ENCODE measurements around the gene PNPLA2.

Gene PNPLA2

GRCh38 chr11:786235-787083, 32.3 kb upstream of the PNPLA2 start:
- DNase-seq: peak; percentile 36

DNA sequence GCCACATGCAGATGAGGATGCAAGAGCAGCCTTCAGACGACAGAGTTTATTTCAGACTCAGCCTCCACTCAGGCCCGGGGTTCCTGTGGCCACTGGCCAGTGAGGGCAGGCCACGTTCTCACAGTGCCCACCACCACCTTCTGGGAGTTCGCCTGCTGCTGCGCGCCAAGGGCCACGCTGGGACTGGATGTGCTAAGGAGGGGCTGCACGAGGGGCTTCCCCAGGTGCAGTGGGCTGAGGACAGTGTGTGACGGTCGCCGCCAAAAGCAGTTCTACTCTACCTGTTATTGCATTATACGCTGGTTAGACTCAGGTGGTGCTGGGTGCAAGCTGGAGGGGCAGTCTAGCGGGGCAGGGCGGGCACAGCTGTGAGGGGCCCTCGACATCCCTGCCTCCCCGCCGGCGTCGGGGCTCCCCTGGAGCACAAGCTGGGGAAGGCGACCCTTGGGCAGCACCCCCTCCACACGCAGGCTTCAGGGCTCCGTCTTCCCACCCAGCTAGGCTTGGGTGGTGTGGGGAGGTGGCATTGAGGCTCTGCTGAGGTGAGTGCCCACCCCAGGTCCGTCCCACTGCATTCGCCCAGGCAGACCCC, 31.5 kb upstream of the PNPLA2 start:
- no peak for DNase-seq

- no peak for DNase-seq
Observed at GRCh38 chr11:788009-788640, 30.6 kb upstream of the PNPLA2 start.

- no peak for DNase-seq
Observed at GRCh38 chr11:788953-789940, 29.5 kb upstream of the PNPLA2 start.

DNA sequence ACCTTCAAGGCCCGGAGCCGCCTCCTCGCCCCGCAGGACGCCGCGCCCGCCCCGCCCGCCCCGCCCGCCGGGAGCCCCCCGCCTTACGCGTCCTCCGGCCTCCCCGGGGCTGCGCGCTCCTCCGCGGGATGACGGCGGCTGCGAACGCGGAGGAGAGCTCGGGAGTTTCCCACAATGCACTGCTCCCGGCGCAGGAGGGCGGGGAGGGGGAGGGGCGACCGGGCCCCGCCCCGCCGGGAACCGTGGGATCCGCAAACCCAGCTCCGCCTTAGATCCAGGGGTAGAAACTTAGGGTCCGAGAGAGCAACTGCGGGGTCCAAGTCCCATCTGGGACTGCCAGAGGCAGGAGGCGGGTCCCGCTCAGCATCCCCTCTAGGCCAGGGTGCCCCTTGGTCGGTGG, 28.8 kb upstream of the PNPLA2 start, which contains the start of gene CEND1:
CEND1 (minus strand) TSS at position 148 of the 400 bp plus-strand sequence. CDS start 1,514 bp downstream, outside the sequence.
- DNase-seq: no peak

GRCh38 chr11:790721-791564, 27.8 kb upstream of the PNPLA2 start:
- DNase-seq: no peak

DNA sequence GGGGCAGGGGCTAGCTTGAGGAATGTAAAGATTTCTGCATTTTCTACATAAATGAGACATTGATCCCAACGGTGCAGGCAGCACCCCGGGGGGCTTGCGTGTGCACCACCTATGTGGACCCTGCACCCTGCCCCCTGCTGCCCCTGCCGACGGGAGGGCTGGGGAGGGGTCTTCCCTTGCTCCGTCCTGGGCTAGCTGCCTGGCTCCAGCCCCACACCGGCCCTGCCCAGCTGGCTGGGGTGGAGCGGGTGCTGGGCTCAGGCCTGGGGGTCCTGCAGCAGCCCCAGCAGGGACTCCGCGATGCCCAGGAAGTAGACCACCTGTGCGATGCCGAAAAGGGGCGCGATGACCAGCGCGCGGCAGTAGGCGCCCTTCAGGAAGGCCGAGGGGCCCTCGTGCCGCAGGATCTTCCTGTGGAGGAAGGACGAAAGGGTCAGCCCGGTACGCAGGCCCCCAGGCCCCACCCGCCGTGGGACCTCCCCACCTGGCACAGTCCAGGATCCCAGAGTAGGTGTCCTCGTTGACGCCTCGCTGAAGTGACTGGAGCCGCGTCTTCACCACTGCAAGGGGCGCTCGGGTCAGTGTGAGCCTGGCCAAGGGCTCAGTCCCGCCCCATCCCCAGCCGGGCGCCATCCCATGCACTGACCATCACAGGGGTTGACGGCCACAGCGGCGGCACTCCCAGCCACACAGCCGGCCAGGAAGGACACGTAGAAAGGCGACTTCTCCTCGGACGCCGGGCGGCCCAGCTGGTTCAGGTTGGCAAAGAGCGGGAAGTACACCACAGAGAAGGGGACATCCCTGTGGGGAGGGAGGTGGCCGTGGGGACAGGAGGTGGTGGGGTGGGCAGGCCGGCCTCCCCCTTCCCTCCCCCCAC, 26.8 kb upstream of the PNPLA2 start:
- DNase-seq: no peak

DNA sequence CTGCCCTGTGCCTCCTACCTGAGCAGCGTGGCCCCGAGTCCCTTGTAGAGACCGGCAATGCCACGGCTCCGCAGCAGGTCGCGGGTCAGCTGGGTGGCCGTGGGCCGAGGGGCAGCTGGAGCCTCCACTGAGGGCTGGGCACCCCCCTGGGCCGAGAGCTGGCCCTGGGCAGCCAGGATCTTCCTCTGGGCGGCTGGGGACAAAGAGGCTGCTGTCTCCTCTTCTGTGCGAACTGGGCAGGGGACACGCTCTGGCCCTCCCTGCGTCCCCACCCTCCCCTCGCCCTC, 26.2 kb upstream of the PNPLA2 start:
- no peak for DNase-seq

DNA sequence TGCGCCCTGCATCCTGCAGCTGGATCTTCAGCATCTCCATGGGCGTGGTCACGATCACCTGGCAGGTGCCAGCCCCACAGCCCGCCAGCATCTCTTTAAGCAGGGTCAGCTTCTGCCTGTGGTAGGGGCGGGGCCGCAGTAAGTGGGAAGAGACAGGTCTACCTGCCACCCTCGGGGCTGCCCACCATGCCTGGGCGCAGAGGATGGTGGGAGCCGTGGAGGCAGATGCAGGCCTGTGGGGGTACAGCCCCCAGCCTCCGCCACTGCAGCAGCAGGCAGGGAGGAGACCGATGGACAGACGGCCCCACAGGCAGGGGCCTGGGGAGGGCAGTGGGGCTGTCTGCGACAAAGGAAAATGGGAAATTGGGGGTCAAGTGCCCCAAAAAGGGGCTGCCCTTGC, 25.8 kb upstream of the PNPLA2 start:
- DNase-seq: no peak

GRCh38 chr11:793556-793955, 25.2 kb upstream of the PNPLA2 start:
- peak; percentile 59 for DNase-seq

GRCh38 chr11:794013-794765, 24.5 kb upstream of the PNPLA2 start:
- no peak for DNase-seq

GRCh38 chr11:794766-795633, 23.7 kb upstream of the PNPLA2 start:
- no peak for DNase-seq

GRCh38 chr11:795634-796564, 22.8 kb upstream of the PNPLA2 start:
- no peak for DNase-seq

DNA sequence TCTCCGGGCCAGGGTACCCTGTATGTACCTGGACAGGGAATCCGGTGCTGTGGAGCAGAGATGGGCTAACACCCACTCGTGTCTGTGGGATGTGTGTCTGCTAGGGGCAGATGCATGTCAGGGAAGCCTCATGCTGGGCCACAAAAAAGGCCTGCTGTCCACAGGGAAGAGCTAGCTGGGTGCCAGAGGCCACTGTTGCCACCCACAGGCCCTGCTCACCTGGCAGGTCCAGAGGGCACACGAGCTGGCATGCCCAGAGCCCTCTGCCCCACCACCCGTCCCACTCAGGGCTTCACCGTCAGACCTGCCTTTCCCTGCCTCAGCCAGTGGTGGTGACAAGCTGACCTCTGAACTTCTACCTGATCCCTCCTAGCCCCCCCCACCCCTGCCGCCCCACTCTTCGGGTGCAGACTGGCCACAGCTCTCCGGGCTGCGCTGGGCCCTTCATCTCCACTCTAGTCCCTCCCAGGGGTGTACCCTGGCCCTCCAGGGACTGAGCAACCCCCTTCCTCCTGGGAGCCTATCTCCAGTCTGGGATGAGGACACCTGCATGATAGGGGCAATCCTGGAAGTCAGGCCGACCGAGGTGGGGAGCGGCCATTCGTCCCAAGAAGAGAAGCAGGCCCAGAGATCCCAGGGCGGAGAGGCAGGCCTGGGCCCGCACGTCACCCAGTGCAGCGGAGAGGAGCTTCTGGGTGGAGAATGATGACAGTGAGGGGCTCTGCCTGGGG, 22.0 kb upstream of the PNPLA2 start:
- DNase-seq: no peak

GRCh38 chr11:797296-798092, 21.2 kb upstream of the PNPLA2 start:
- peak; percentile 27 for DNase-seq

DNA sequence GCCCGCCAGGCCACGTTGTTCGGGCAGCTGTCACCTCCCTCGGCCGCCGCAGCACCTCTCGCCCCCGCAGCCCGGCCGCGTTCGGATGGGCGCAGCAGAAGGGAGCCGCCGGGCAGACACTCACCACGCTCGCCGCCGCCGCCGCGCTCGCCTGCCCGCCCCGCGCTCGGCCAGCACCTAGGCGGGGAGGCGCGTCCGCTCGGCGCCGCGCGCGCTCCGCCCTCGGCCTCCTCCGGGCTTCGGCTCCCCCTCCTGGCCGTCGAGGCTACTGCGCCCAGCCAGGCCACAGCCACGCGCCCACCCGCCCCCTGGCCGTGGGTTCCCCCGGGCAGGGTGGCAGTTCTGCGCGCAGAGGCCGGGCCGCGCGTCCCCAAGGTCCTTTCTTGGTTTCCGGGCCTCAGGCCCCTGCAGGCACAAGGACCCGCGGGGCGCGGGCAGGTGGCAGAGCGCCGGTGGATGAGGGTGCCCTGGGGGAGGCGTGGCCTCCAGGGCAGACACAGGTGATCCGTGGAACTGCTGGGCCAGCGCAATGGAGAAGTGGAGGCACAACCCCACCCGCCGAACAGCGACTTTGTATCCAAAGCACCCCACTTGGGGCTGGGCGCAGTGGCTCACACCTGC, 20.5 kb upstream of the PNPLA2 start, which contains the start of gene SLC25A22:
SLC25A22 (minus strand) TSS at position 189 of the 621 bp plus-strand sequence. CDS start 3,275 bp downstream, outside the sequence.
- no peak for DNase-seq
